HG03280 (cell line): ENCODE data around the gene UBE2G1.
"Not testable (repeated sequence)": the region's sequence is repeated elsewhere in the genome, so short reads cannot be mapped to it uniquely, and the experiment has no call there.

Experiments used
- ATAC-seq: cut with Tn5 transposase; IDR thresholded peaks from one replicate; pipeline ENCODE4 v1.9.1; 2021; ENCODE audit warnings: mild to moderate bottlenecking, moderate library complexity; ENCODE audit not compliant: unreplicated experiment

UBE2G1 gene

DNA sequence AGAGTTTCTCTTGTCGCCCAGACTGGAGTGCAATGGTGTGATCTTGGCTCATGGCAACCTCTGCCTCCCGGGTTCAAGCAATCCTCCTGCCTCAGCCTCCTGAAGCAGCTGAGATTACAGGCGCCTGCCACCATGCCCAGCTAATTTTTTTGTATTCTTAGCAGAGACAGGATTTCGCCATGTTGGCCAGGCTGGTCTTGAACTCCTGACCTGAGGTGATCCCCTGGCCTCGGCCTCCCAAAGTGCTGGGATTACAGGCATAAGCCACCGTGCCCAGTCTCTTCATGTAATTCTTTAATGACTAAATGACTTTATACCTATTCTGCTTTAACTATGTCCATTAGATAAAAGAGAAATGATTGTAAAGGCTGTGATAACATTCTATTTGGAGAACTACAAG, 111.2 kb downstream of the UBE2G1 start:
- ATAC-seq, result not testable (repeated sequence)

DNA sequence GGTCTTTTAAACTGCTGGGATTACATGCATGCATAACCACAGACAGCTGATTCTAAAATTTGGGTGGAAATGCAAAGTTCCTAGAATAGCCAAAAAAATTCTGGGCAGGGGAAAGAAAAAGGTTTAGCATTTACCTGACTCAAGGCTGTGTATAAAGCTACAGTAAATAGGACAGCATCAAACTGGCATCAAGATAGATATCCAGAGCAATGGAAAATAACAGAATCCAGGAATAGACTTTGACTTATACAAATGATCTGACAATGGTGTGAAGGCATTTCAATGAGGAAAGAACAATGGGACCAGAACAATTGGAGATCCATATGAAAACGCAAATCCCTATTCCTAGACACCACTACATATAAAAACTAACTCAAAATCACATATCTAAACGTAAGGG, 115.6 kb downstream of the UBE2G1 start:
- ATAC-seq, result no peak

DNA sequence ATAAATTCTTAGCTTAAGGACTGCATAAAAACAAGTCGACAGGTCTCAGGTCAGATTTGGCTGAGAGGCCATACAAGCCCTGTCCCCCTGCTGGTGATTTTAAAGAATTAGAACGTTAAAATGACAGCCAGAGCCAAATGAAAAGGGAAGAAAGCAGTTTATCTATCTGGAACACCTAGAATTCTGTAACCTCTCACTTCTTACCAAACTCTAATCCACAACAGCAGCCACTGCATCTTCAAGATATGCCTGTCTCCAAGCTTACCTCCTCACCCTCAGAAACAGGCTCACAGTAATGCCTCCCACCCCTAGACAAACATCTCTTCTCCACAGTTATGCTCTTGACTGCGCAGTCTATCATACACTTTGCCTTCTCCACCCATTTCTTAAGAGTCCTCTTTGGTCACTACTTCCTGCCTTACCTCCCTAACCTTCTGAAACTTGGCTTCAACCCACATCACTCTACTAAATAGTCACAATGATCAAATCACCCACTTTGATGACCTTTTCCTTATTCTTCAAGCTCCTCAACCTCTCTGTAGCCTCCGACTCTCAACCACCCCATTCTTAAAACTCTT, 116.9 kb downstream of the UBE2G1 start:
- no peak for ATAC-seq

DNA sequence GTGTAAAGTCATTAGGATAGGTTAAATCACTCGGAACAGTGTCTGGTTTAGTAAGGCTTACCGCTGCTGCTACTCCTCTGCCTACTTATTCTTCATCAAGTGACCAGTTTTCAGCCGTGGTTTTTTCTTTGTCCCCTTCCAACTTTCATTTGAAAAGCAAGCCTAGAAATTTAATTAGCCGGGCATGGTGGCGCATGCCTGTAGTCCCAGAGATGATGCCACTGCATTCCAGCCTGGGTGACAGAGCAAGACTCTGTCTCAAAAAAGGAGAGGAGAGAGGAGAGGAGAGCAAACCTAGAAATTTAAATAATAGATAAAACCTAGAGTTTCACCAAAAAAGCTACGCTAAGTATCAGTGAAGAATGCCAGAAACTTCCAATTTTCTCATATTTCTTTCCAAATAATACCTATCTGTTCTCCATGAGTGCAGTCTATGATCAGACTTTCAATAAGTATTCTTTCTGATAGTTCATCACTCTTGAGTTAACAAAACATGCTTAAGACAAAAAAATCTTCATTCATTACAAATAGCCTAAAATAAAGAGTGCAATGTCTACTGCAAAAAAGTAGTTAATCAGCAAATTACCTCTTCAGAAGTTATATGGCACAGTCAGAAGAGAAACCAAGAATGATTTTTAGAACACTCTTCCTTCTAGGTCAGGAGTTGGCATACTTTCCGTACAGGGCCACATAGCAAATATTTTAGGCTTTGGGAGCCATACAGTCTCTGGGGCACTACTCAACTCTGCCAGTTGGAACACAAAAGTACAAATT, 117.8 kb downstream of the UBE2G1 start:
- no peak for ATAC-seq

DNA sequence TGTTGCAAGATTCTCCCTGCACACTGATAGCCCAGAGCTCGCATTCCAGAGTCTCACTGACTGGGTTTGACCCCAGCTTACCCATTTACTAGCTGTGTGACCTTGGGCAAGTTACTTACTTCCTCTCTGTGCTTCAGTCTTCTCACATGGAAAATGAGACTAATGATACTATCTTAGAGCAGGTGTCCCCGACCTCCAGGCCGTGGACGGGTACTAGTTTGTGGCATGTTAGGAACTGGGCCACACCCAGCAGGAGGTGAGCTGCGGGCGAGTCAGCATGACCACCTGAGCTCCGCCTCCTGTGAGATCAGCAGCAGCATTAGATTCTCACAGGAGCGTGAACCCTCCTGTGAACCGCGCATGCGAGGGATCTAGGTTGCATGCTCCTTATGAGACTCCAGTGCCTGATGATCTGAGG, 118.5 kb downstream of the UBE2G1 start:
- ATAC-seq, result no peak

DNA sequence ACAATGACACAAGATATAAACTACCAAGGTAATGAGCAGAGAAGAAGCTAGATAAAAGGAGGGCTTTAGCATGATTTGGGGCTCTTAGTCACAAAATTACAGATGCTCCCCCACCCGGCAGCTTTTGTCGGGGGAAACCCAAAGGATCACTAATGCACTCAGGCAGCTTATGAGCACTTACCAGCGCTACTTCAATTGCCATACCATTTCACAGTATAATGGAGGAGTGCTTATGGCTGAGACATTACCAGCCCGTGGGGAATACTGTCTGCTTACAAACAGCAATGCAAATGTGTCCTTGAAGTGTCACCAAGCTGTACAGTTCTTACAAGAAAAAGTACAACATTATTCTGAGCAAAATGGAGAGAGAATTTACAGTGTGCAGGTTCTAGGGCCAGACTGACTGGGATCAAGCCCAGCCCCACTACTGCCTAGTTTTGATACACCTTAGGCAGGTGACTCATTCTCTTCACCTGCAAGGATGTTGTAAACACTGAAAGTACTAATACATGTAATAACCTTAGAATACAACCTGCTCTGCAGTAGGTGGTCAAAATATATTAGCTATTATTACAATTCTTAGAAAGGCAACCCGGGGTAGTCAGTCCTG, 119.0 kb downstream of the UBE2G1 start:
- ATAC-seq, result no peak

DNA sequence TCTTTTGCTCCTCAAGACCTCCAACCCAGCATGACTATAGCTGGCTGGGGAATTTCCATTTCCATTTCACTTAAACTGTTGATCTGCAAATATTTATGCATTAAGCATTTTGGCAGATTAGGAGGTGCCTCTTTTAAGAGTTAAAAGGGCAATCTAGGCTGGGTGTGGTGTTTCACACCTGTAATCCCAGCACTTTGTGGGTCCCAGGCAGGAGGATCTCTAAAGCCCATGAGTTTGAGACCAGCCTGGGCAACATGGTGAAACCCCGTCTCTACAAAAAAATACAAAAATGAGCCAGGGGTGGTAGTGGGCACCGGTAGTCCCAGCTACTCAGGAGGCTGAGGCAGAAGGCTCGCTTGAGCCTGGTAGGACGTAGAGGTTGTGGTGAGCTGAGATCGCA, 119.8 kb downstream of the UBE2G1 start:
- ATAC-seq, result no peak

DNA sequence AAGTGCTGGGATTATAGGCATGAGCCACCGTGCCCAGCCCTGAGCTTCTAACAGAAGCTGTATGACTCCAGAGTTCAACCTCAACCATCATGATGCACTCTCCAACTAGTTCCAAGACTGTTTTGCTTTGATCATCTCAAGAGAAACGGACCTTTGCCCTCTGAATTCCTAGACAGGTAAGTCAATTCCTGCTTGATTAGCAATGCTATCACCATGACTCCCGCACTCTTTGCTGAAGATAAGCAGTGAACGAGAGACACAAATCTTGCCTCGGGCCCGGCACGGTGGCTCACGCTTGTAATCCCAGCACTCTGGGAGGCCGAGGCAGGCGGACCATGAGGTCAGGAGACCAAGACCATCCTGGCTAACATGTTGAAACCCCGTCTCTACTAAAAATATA, 124.9 kb downstream of the UBE2G1 start:
- no peak for ATAC-seq

DNA sequence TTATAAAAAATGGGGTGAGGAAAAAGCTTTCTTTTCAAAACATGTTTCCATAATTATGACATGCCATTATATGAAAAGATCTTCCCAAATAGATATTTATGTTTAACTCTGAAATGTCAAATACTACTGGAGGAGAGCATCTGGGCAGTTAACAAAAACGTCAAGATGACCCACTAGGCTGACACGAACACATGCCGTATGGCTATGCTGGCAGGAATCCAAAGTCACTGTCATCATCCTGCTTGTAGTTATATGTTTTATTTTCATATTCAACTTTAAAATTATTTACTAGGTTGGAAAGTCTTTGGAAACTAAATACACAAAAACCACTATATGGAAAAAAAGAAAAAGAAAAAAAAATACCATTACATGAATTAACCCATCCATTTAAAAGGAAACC, 130.0 kb downstream of the UBE2G1 start:
- ATAC-seq, result no peak

DNA sequence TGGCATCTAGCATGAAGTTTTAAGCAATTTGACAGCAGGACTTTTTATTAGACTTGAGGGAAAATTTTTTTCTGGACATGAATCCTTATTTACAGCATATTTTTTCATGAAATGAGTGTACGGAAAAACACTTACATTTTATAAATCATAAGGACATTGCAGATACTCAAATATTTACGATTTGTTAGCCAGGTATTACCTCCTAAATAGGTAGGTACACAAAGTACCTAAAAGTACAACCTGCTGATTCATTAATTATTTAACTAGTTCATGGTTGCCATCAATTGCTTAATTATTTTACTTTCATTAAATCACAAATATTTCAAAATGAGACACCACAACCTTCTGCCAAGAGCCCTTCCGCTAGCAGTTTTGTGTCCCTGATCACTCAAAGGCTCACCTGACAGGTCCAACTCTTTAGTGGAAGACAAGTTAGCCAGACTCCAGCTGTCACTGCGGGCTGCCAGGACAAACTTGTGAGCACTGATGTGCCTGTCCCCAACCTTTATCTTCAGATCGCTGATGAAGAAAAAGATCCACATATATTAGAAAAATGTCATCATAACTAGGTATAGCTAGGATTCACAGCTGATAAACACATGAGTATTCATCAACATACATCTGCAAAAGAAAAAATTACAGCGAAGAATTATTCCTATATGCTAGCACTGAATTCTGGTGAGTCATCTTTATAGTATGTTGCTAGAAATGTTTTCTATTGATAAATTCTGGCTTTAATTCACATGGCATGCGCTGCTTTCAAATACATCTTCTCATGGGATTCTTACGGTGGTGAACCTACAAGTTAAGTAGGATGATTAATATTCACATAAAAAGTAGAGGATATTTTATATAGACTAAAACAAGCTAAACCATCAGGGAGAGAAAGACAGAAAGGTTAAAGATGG, 130.8 kb downstream of the UBE2G1 start:
- ATAC-seq, result no peak

DNA sequence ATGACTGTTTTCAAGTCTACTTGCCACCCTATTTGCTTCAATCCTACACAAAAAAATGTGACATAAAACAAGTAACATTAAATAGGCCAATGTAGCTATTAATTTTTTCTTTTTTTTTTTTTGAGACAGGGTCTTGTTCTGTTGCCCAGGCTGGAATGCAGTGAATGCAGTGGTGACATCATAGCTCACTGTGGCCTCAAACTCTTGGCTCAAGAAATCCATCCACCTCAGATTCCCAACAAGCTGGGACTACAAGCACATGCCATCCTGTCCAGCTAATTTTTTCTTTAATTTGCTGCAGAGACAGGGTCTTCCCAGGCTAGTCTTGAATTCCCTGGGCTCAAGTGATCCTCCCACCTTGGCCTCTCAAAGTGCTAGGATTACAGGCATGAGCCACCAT, 132.1 kb downstream of the UBE2G1 start:
- ATAC-seq, result no peak

DNA sequence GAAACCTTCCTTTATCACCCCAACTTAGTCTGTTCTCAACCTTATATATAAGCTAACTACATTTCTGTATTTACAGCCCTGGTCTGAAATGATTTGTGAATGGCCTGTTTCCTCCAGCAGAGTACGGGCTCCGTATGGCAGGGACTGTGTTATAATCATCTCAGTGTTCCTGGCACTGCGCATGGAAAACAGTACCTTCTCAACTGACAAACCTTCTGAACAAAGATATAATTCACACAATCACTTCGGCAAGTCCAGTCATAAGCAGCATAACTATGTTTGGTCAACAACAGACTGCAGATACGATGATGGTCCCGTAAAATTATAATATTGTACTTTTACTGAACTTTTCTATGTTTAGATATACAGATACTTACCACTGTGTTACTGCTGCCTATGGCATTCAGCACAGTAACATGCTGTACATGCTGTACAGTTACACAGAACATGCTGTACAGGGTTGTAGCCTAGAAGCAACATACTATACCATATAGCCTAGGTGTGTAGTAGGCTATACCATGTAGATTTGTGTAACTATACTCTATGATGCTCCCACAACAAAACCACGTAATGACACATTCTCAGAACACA, 132.7 kb downstream of the UBE2G1 start:
- ATAC-seq, result no peak

DNA sequence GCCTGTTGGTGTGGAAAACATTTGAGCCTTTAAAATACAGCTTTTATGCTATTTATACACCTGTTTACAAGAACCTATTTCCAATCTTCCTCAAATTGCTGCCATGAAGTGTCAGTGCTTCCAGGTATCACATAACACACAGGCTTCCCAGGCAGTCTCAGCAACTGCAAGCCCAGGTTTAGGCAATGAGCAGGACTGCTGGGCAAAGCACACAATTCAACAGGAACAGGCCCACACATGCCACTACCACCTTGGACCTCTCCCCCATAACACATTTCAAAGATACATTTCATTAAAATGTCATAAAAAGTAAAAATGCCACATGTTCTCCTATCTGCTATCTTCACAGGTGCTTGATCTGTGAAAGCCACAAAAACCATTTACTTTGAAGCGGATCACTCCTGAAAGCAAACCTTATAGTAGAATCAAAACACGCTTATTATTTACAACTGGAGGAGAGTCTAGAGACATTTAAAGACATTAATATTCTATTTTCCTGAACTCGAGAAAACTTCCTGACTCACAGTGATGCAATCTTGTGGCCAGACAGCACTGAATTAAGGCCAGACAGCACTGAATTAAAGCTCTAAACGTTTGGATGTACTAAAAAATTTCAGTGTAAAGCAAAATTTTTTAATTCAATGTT, 134.2 kb downstream of the UBE2G1 start:
- ATAC-seq, result no peak

DNA sequence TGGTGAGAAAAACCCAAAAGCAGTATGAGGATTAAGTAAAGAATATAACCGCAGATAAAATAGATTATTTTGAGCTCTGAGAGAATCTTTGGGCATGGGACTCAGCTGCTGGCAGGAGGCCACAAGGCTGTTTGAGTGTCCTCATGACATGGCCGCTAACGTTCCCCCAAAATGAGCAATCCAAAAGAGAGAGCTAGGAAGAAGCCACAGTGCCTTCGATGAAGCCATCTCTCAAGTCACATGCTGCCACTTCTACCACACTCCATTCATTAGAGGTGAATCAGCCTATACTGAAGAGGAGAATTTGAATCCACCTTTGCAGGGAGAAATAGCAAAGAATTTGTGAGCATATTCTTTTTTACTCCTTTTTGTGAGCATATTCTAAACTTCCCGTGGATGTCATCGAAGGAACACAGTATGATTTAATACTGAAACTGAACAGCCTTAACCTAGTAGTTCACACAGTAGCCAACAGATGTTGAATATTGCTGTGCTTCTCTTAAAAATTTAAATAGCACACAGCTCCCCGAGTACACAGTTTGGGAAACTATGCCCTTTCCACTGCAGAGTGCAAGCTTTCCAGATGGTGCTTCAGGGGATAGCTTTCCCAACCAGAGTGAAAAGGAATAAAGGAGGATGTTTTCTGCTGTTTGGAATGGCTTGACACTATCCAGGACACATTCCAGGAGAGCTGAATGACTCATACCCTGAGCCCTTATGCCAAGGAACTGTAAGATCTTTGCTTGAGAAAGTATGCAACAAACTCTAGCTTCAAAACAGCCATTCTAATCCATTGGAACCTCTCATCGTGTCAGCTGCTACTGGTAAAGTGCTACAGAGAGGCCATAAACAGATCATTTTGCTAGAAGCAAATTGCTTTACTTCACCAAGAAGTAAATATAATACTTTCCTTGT, 136.6 kb downstream of the UBE2G1 start:
- no peak for ATAC-seq

DNA sequence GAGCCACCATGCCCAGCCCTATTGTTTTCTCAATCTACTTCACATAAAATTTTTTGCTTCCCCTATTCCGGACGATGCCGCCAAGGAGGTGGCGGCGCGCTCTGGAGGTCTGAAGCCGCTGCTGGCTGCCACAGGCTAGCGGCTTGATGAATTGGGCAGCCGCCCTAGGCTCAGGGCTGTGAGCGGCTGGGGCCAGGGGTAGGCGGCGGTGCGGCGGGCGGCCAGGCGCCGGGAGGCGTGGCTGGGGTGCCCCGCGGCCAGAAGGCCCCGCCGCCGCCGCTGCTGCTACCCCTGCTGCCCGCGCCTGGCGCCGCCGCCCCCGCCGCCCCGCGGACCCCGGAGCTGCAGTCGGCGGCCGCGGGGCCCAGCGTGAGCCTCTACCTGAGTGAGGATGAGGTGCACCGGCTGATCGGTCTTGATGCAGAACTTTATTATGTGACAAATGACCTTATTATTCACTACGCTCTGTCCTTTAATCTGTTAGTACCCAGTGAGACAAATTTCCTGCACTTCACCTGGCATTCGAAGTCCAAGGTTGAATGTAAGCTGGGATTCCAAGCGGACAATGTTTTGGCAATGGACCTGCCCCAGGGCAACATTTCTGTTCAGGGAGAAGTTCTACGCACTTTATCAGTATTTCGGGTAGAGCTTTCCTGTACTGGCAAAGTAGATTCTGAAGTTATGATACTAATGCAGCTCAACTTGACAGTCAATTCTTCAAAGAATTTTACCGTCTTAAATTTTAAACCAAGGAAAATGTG, 144.4 kb downstream of the UBE2G1 start:
- no peak for ATAC-seq

DNA sequence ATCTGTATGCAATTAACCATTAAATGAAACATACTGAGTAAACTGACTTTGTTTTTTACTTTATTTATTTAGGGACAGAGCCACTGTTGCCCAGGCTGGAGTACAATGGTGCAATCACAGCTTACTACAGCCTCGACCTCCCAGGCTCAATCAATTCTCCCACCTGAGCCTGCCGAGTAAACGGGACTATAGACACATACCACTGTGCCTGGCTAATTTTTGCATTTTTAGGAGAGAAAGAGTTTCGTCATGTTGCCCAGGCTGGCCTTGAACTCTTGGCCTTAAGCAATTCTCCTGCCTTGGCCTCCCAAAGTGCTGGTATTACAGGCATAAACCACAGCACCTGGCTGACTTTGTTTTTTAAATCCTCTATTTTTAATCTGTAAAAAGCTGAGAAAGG, 145.3 kb downstream of the UBE2G1 start:
- no peak for ATAC-seq

DNA sequence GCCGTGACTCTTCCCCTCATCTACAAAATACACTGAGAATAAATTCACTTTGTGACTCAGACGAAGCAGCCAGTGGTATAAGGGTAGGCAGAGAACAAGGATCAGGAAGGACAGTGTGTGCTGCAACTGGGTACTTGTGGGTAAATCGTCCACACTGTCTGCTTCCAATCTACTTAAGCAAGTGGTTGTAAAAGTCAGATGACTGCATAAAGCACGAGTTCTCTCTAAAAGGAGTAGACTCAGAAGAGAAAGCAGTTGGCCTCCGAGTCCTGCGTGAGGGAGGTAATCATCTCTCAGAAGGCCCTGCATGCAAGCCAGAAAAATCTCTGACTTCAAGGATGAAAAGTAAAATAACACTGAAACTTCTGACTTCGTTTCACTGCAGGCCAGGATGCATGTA, 145.8 kb downstream of the UBE2G1 start:
- no peak for ATAC-seq
